PC-9 (cell line): ENCODE measurements around the gene ACOXL. TPM values are rescaled to one million over a fixed set of nuclear protein-coding genes. Genes with fewer than 3 reads are reported as not detected.

Source experiments
- BruUV-seq: library from RNA; stranded (reverse); fragments of 400-500 nt; replicated peaks from 2 replicates; lab custom pipeline; 2021; lab: Mats Ljungman, UMichigan
- CTCF ChIA-PET: fragments of 300-600 bp; sonication (Branson Sonifier 250); formaldehyde crosslinking; loops from one replicate; lab custom pipeline; 2022; ENCODE audit warnings: antibody characterized with exemption; lab: Charles Lee
- POLR2A ChIA-PET: fragments of 300-600 bp; sonication (Branson Sonifier 250); formaldehyde crosslinking; loops from one replicate; lab custom pipeline; 2022; ENCODE audit warnings: antibody characterized with exemption; ENCODE audit not compliant: unreplicated experiment; lab: Charles Lee
- DNase-seq, 2 experiments: peaks; one replicate each; pipeline versions ENCODE4 v3.0.0 to v3.0.0-alpha.2; 2015 to 2022; ENCODE audit warnings: mixed read lengths in 1 of 2
- H2AFZ ChIP-seq: fragments of 200-600 bp; sonication (generic); 2 replicates; pipeline ENCODE4 v1.8.1; 2017; ENCODE audit warnings: antibody characterized with exemption
- H3F3A ChIP-seq: fragments of 200-600 bp; sonication (generic); 2 replicates; pipeline ENCODE4 v1.8.1; 2017; ENCODE audit warnings: antibody characterized with exemption, mild to moderate bottlenecking, low read depth; ENCODE audit not compliant: insufficient read depth
- H3K27ac ChIP-seq: fragments of 200-600 bp; sonication (generic); 2 replicates; pipeline ENCODE4 v1.6.1; 2016; ENCODE audit warnings: mixed run types
- H3K27me3 ChIP-seq: fragments of 200-600 bp; sonication (generic); 2 replicates; pipeline ENCODE4 v1.6.1; 2016; ENCODE audit warnings: low read depth, mixed run types; ENCODE audit not compliant: insufficient read depth
- H3K36me3 ChIP-seq: fragments of 200-600 bp; sonication (generic); 2 replicates; pipeline ENCODE4 v1.6.1; 2016; ENCODE audit warnings: low read depth, mixed run types
- H3K4me1 ChIP-seq: fragments of 200-600 bp; sonication (generic); replicated peaks from 2 replicates; pipeline ENCODE4 v1.6.1; 2016; ENCODE audit warnings: mixed run types; ENCODE audit not compliant: insufficient read depth
- H3K4me2 ChIP-seq: fragments of 200-600 bp; sonication (generic); 2 replicates; pipeline ENCODE4 v1.6.1; 2017; ENCODE audit warnings: mixed run types
- H3K4me3 ChIP-seq: fragments of 200-600 bp; sonication (generic); 2 replicates; pipeline ENCODE4 v1.6.1; 2016; ENCODE audit warnings: mixed run types
- H3K79me2 ChIP-seq: fragments of 200-600 bp; sonication (generic); 2 replicates; pipeline ENCODE4 v1.6.1; 2017; ENCODE audit warnings: low read depth, mixed run types
- H3K9me2 ChIP-seq: fragments of 200-600 bp; sonication (generic); 2 replicates; pipeline ENCODE4 v1.8.1; 2017; ENCODE audit warnings: mild to moderate bottlenecking; ENCODE audit not compliant: insufficient read depth
- H3K9me3 ChIP-seq: fragments of 200-600 bp; sonication (generic); 2 replicates; pipeline ENCODE4 v1.8.1; 2016; ENCODE audit warnings: low read depth; ENCODE audit not compliant: insufficient read depth
- H4K20me1 ChIP-seq: fragments of 200-600 bp; sonication (generic); 2 replicates; pipeline ENCODE4 v1.8.1; 2017; ENCODE audit not compliant: insufficient read depth
- CTCF ChIP-seq: fragments of 200-600 bp; sonication (generic); conservative IDR thresholded peaks from 2 replicates; pipeline ENCODE4 v1.6.1; 2017; ENCODE audit warnings: mixed run types, antibody characterized with exemption, mild to moderate bottlenecking, moderate library complexity
- EZH2 ChIP-seq: fragments of 200-600 bp; sonication (generic); IDR thresholded peaks from 2 replicates; pipeline ENCODE4 v1.8.0; 2017; ENCODE audit warnings: antibody characterized with exemption, low read depth
- intact Hi-C: fragments of 100-400 bp; cut with micrococcal nuclease; formaldehyde crosslinking; loops from one replicate; pipeline ENCODE4 v1.10.0; 2022; ENCODE audit not compliant: unreplicated experiment
- total RNA-seq: library from RNA; stranded (reverse); gene quantifications from 2 replicates; pipeline ENCODE4 v1.2.3, GENCODE V29; 2021

Gene ACOXL
- total RNA-seq, 1 experiment from 2014 or later: 10.7 TPM

GRCh38 chr2:111113838-111114237 is 381.5 kb downstream of the ACOXL start:
- H4K20me1 ChIP-seq: no peaks in the 10 kb centered on the region
- no peaks in the 10 kb centered on the region for H3K79me2 ChIP-seq
- H3K9me2 ChIP-seq: no peaks in the 10 kb centered on the region
- POLR2A ChIA-PET: no interaction called here
- no peak for DNase-seq
- H3K27me3 ChIP-seq: no peaks in the 10 kb centered on the region
- no peak overlapping the region for H3K27ac ChIP-seq
- no TSS peak for BruUV-seq
- no peak overlapping the region for H3K4me3 ChIP-seq
- no peak overlapping the region for H2AFZ ChIP-seq
- no peaks in the 10 kb centered on the region for H3K9me3 ChIP-seq
- CTCF ChIA-PET: no interaction called here
- TF ChIP-seq CTCF (no peak), EZH2 (no peak)
- no peak overlapping the region for H3K4me2 ChIP-seq
- H3K36me3 ChIP-seq: no peaks in the 10 kb centered on the region
- peaks cover 6% of the 10 kb centered on the region for H3K4me1 ChIP-seq
- H3F3A ChIP-seq: peaks cover 10% of the 10 kb centered on the region; the same call in 1 of the 2 replicates
- intact Hi-C loops: no loop called here

- POLR2A ChIA-PET: no interaction called here
- intact Hi-C loops: no loop called here
Observed at GRCh38 chr2:111116011-111116746, 383.8 kb downstream of the ACOXL start.

More at GRCh38 chr2:111116011-111116746, 383.8 kb downstream of the ACOXL start:
- no peak overlapping the region for H3K27ac ChIP-seq
- H3K27me3 ChIP-seq: no peaks in the 10 kb centered on the region
- DNase-seq: no peak
- no peaks in the 10 kb centered on the region for H3K36me3 ChIP-seq
- TF ChIP-seq CTCF: no peak
- TF ChIP-seq EZH2: no peak
- no peaks in the 10 kb centered on the region for H3K9me2 ChIP-seq
- BruUV-seq: no TSS peak
- H2AFZ ChIP-seq: no peak overlapping the region
- peaks cover 2% of the 10 kb centered on the region for H3K79me2 ChIP-seq
- no peaks in the 10 kb centered on the region for H4K20me1 ChIP-seq
- H3K4me2 ChIP-seq: no peak overlapping the region
- no peaks in the 10 kb centered on the region for H3K9me3 ChIP-seq
- CTCF ChIA-PET: no interaction called here
- no peak overlapping the region for H3K4me3 ChIP-seq
- peaks cover 20% of the 10 kb centered on the region; the same call in 1 of the 2 replicates for H3F3A ChIP-seq
- 0 out of 2 replicates have a peak, but pooled peaks cover 6% of the 10 kb centered on the region for H3K4me1 ChIP-seq
